H9 (cell line): ENCODE results near the gene CD79A. TPM values are rescaled to one million over a fixed set of nuclear protein-coding genes. Genes with fewer than 3 reads are reported as not detected.

Source experiments
- DNase-seq: peaks from one replicate; pipeline ENCODE4 v3.0.0-alpha.2; 2017
- H2AFZ ChIP-seq: one replicate; pipeline ENCODE4 v1.6.1; 2013; ENCODE audit warnings: mild to moderate bottlenecking, low read length, control low read depth, moderate library complexity
- H2AK5ac ChIP-seq: 2 replicates; pipeline ENCODE4 v1.6.1; 2013; ENCODE audit warnings: low read length, control low read depth, mixed read lengths; ENCODE audit not compliant: insufficient read length
- H2BK120ac ChIP-seq: one replicate; pipeline ENCODE4 v1.6.1; 2013; ENCODE audit warnings: low read depth, mild to moderate bottlenecking, low read length, control low read depth, inconsistent platforms; ENCODE audit not compliant: poor library complexity, severe bottlenecking
- H2BK12ac ChIP-seq: 2 replicates; pipeline ENCODE4 v1.6.1; 2013; ENCODE audit warnings: low read length, control low read depth, mixed read lengths, low read depth; ENCODE audit not compliant: insufficient read length
- H2BK15ac ChIP-seq: 2 replicates; pipeline ENCODE4 v1.6.1; 2013; ENCODE audit warnings: low read depth, low read length, control low read depth
- H2BK20ac ChIP-seq: one replicate; pipeline ENCODE4 v1.6.1; 2013; ENCODE audit warnings: low read depth, mild to moderate bottlenecking, low read length, control low read depth, inconsistent platforms; ENCODE audit not compliant: poor library complexity, severe bottlenecking
- H2BK5ac ChIP-seq: 2 replicates; pipeline ENCODE4 v1.6.1; 2013; ENCODE audit warnings: low read length, control low read depth, mixed read lengths; ENCODE audit not compliant: insufficient read length
- H3K14ac ChIP-seq: 2 replicates; pipeline ENCODE4 v1.6.1; 2013; ENCODE audit warnings: low read length, control low read depth; ENCODE audit not compliant: insufficient read depth
- H3K18ac ChIP-seq: 2 replicates; pipeline ENCODE4 v1.6.1; 2013; ENCODE audit warnings: low read depth, mild to moderate bottlenecking, mixed read lengths, low read length, control low read depth; ENCODE audit not compliant: insufficient read length
- H3K23ac ChIP-seq: 2 replicates; pipeline ENCODE4 v1.6.1; 2013; ENCODE audit warnings: low read length, control low read depth, mixed read lengths, low read depth; ENCODE audit not compliant: insufficient read length
- H3K23me2 ChIP-seq: 2 replicates; pipeline ENCODE4 v1.6.1; 2013; ENCODE audit warnings: low read depth, mild to moderate bottlenecking, mixed read lengths, low read length, control low read depth; ENCODE audit not compliant: insufficient read length, poor library complexity, severe bottlenecking
- H3K27ac ChIP-seq: 2 replicates; pipeline ENCODE4 v1.5.1; 2013; ENCODE audit warnings: low read length, control low read depth, mixed read lengths, low read depth; ENCODE audit not compliant: insufficient read length
- H3K27me3 ChIP-seq: 2 replicates; pipeline ENCODE4 v1.6.1; 2013; ENCODE audit warnings: low read length, control low read depth, inconsistent platforms; ENCODE audit not compliant: insufficient read depth
- H3K4ac ChIP-seq: 2 replicates; pipeline ENCODE4 v1.6.1; 2013; ENCODE audit warnings: low read depth, mild to moderate bottlenecking, control low read depth, inconsistent platforms, low read length, moderate library complexity
- H3K4me1 ChIP-seq: 2 replicates; pipeline ENCODE4 v1.6.1; 2013; ENCODE audit warnings: low read length, control low read depth, inconsistent platforms; ENCODE audit not compliant: insufficient read depth
- H3K4me2 ChIP-seq: 2 replicates; pipeline ENCODE4 v1.6.1; 2013; ENCODE audit warnings: low read length, control low read depth, mixed read lengths; ENCODE audit not compliant: insufficient read length, insufficient read depth
- H3K56ac ChIP-seq: 2 replicates; pipeline ENCODE4 v1.6.1; 2013; ENCODE audit warnings: low read depth, mild to moderate bottlenecking, mixed read lengths, low read length, control low read depth; ENCODE audit not compliant: insufficient read length
- H3K79me1 ChIP-seq: 2 replicates; pipeline ENCODE4 v1.6.1; 2013; ENCODE audit warnings: low read depth, mild to moderate bottlenecking, moderate library complexity, low read length, control low read depth, inconsistent platforms; ENCODE audit not compliant: insufficient read depth, poor library complexity, severe bottlenecking
- H3K79me2 ChIP-seq: 2 replicates; pipeline ENCODE4 v1.6.1; 2013; ENCODE audit warnings: low read length, control low read depth, inconsistent platforms; ENCODE audit not compliant: insufficient read depth
- H3K9ac ChIP-seq: 2 replicates; pipeline ENCODE4 v1.6.1; 2013; ENCODE audit warnings: low read length, control low read depth, mixed read lengths; ENCODE audit not compliant: insufficient read length; ENCODE audit errors: extremely low read depth
- H3K9me3 ChIP-seq: one replicate; pipeline ENCODE4 v1.6.1; 2013; ENCODE audit warnings: low read depth, low read length, inconsistent platforms; ENCODE audit not compliant: control insufficient read depth
- H3T11ph ChIP-seq: one replicate; pipeline ENCODE4 v1.6.1; 2013; ENCODE audit warnings: mild to moderate bottlenecking, low read length, control low read depth, inconsistent platforms
- H4K20me1 ChIP-seq: one replicate; pipeline ENCODE4 v1.6.1; 2013; ENCODE audit not compliant: control insufficient read depth, insufficient read length, insufficient read depth
- H4K5ac ChIP-seq: 2 replicates; pipeline ENCODE4 v1.6.1; 2013; ENCODE audit warnings: low read depth, mild to moderate bottlenecking, mixed read lengths, low read length, control low read depth; ENCODE audit not compliant: insufficient read length
- H4K8ac ChIP-seq: replicated peaks from 2 replicates; pipeline ENCODE4 v1.6.1; 2013; ENCODE audit warnings: low read length, control low read depth, mixed read lengths, low read depth; ENCODE audit not compliant: insufficient read length
- H4K91ac ChIP-seq: 2 replicates; pipeline ENCODE4 v1.6.1; 2013; ENCODE audit warnings: low read depth, mild to moderate bottlenecking, moderate library complexity, mixed read lengths, low read length, control low read depth; ENCODE audit not compliant: insufficient read length
- H3K27ac Mint-ChIP-seq, 3 experiments: 2 replicates in 2 of 3; 3 replicates in 1 of 3; pipeline ENCODE4 v1.8.0; 2020 to 2021; ENCODE audit warnings: mixed read lengths in 3 of 3, mild to moderate bottlenecking in 1 of 3, moderate library complexity in 1 of 3
- H3K27me3 Mint-ChIP-seq: 2 replicates; pipeline ENCODE4 v1.8.0; 2021; ENCODE audit warnings: low read depth, mild to moderate bottlenecking, moderate library complexity, mixed read lengths
- H3K36me3 Mint-ChIP-seq, 3 experiments: 2 replicates in 2 of 3; 3 replicates in 1 of 3; pipeline ENCODE4 v1.8.0; 2020 to 2021; ENCODE audit warnings: low read depth in 3 of 3, mixed read lengths in 3 of 3; ENCODE audit not compliant: insufficient read depth in 1 of 3
- H3K4me1 Mint-ChIP-seq, 2 experiments: 2 replicates each; pipeline ENCODE4 v1.8.0; 2020; ENCODE audit warnings: mixed read lengths in 2 of 2
- H3K4me3 Mint-ChIP-seq, 2 experiments: 2 replicates in 1 of 2; 3 replicates in 1 of 2; pipeline ENCODE4 v1.8.0; 2020 to 2021; ENCODE audit warnings: mild to moderate bottlenecking in 2 of 2, mixed read lengths in 2 of 2, moderate library complexity in 1 of 2
- H3K9me3 Mint-ChIP-seq, 2 experiments: 2 replicates in 1 of 2; 3 replicates in 1 of 2; pipeline ENCODE4 v1.8.0; 2020; ENCODE audit warnings: mild to moderate bottlenecking in 2 of 2, mixed read lengths in 2 of 2, moderate library complexity in 1 of 2
- CTCF ChIP-seq: fragments of 200-600 bp; sonication (generic); conservative IDR thresholded peaks from 3 replicates; pipeline ENCODE4 v1.8.0; 2021; ENCODE audit warnings: antibody characterized with exemption, mild to moderate bottlenecking
- WGBS: extraction: QIAGEN DNeasy Blood & Tissue Kit; methylation state at CpG from one replicate; pipeline ENCODE4 v1.1.7; 2013; ENCODE audit warnings: missing lambda C conversion rate, low lambda C conversion rate, mixed read lengths; ENCODE audit not compliant: insufficient read length; ENCODE audit errors: extremely low coverage; 5-methylcytosine and 5-hydroxymethylcytosine counted together
- total RNA-seq: library from RNA; stranded (reverse); gene quantifications from 2 replicates; pipeline ENCODE4 v1.2.1, GENCODE V29; 2021

The CD79A gene
- total RNA-seq, 1 experiment from 2014 or later, result 0.22 TPM

GRCh38 chr19:41901707-41902360 lies 24.8 kb downstream of the CD79A start:
- H3K27ac ChIP-seq, result no peak overlapping the region
- Mint-ChIP-seq H3K9me3 (no peaks in the 10 kb centered on the region), H3K4me1 (peaks cover 0 to 19% of the 10 kb centered on the region in 2 experiments; a peak in 2 of 4 replicates), H3K27ac (no peak overlapping the region), H3K4me3 (no peak overlapping the region; a peak in 1 of 5 replicates), H3K27me3 (no peaks in the 10 kb centered on the region), H3K36me3 (peaks cover 19 to 70% (median 63%) of the 10 kb centered on the region in 3 experiments; a peak in 6 of 7 replicates)
- H3K79me2 ChIP-seq, result no peaks in the 10 kb centered on the region
- H2BK15ac ChIP-seq, result no peak overlapping the region
- H3K56ac ChIP-seq, result no peak overlapping the region
- H3K23me2 ChIP-seq, result no peaks in the 10 kb centered on the region
- H3K9me3 ChIP-seq, result no peaks in the 10 kb centered on the region
- no peak overlapping the region for H3T11ph ChIP-seq
- no peak overlapping the region for H3K14ac ChIP-seq
- no peak overlapping the region for H2BK12ac ChIP-seq
- no peak overlapping the region for H2BK5ac ChIP-seq
- H4K91ac ChIP-seq, result no peak overlapping the region
- no peak for DNase-seq
- no peak overlapping the region for H3K4me2 ChIP-seq
- H3K79me1 ChIP-seq, result no peaks in the 10 kb centered on the region
- no peak overlapping the region for H2AFZ ChIP-seq
- H4K8ac ChIP-seq, result no peak overlapping the region
- H3K4me1 ChIP-seq, result no peaks in the 10 kb centered on the region
- H2AK5ac ChIP-seq, result no peak overlapping the region
- no peak for TF ChIP-seq CTCF
- no peak overlapping the region for H4K5ac ChIP-seq
- H3K27me3 ChIP-seq, result no peaks in the 10 kb centered on the region
- H3K4ac ChIP-seq, result no peak overlapping the region
- no peak overlapping the region for H3K18ac ChIP-seq
- H2BK20ac ChIP-seq, result no peak overlapping the region
- H4K20me1 ChIP-seq, result no peaks in the 10 kb centered on the region
- no peak overlapping the region for H2BK120ac ChIP-seq
- no CpG with 5 or more reads among the region's 21 CpGs for WGBS
- no peak overlapping the region for H3K9ac ChIP-seq
- H3K23ac ChIP-seq, result no peak overlapping the region
